ENCODE results near the gene DAGLA. TPM values are rescaled to one million over a fixed set of nuclear protein-coding genes. Genes with fewer than 3 reads are reported as not detected.

DAGLA gene
- total RNA-seq, 1 experiment from 2014 or later: 10.1 TPM

- Histone ChIP-seq H3K27ac (no peak overlapping the region), H4K20me1 (ENCODE audit: insufficient read depth) (0 out of 2 replicates have a peak, but pooled peaks cover 6% of the 10 kb centered on the region), H3K79me2 (ENCODE audit: low read depth) (no peaks in the 10 kb centered on the region), H3F3A (ENCODE audit: insufficient read depth, low read depth) (no peaks in the 10 kb centered on the region; the same call in 1 of the 2 replicates), H3K4me2 (no peak overlapping the region), H3K4me3 (no peak overlapping the region), H3K4me1 (replicated peaks; ENCODE audit: insufficient read depth) (no peaks in the 10 kb centered on the region), H3K36me3 (ENCODE audit: low read depth) (no peaks in the 10 kb centered on the region), H3K9me3 (ENCODE audit: insufficient read depth, low read depth) (no peaks in the 10 kb centered on the region), H3K9me2 (ENCODE audit: insufficient read depth) (no peaks in the 10 kb centered on the region), H3K27me3 (ENCODE audit: insufficient read depth, low read depth) (no peaks in the 10 kb centered on the region), H2AFZ (no peak overlapping the region)
- DNase-seq: no peak
- no TSS peak for BruUV-seq (replicated peaks)
- TF ChIP-seq, protein P1, sequence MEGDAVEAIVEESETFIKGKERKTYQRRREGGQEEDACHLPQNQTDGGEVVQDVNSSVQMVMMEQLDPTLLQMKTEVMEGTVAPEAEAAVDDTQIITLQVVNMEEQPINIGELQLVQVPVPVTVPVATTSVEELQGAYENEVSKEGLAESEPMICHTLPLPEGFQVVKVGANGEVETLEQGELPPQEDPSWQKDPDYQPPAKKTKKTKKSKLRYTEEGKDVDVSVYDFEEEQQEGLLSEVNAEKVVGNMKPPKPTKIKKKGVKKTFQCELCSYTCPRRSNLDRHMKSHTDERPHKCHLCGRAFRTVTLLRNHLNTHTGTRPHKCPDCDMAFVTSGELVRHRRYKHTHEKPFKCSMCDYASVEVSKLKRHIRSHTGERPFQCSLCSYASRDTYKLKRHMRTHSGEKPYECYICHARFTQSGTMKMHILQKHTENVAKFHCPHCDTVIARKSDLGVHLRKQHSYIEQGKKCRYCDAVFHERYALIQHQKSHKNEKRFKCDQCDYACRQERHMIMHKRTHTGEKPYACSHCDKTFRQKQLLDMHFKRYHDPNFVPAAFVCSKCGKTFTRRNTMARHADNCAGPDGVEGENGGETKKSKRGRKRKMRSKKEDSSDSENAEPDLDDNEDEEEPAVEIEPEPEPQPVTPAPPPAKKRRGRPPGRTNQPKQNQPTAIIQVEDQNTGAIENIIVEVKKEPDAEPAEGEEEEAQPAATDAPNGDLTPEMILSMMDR (conservative IDR thresholded peaks at IDR 0.05): no peak
- TF ChIP-seq EZH2 (IDR thresholded peaks at IDR 0.05; ENCODE audit: low read depth): no peak
- intact Hi-C loops (cut with micrococcal nuclease; ENCODE audit: unreplicated experiment): no loop called here
- ChIA-PET POLR2A (ENCODE audit: unreplicated experiment) (interaction anchor here (0.7 kb wide), 1 partner anchor 21 kb away, joined by 17 read pairs; no protein-coding TSS in a partner anchor), CTCF (interaction anchor here (0.6 to 1.6 kb wide), 2 partner anchors 13 to 233 kb away, joined by 3 to 19 read pairs; no protein-coding TSS in a partner anchor)
Measured at GRCh38 chr11:61720597-61720996, 40.4 kb downstream of the DAGLA start.

- H3K79me2 ChIP-seq (ENCODE audit: low read depth): no peaks in the 10 kb centered on the region
- H3K4me3 ChIP-seq: no peak overlapping the region
- CTCF ChIA-PET: no interaction called here
- H3K9me3 ChIP-seq (ENCODE audit: insufficient read depth, low read depth): no peaks in the 10 kb centered on the region
- no peak overlapping the region for H3K4me2 ChIP-seq
- H3K9me2 ChIP-seq (ENCODE audit: insufficient read depth): no peaks in the 10 kb centered on the region
- intact Hi-C loops (cut with micrococcal nuclease; ENCODE audit: unreplicated experiment): no loop called here
- TF ChIP-seq, protein P1 (conservative IDR thresholded peaks at IDR 0.05): no peak
- no peak for TF ChIP-seq EZH2 (IDR thresholded peaks at IDR 0.05; ENCODE audit: low read depth)
- H4K20me1 ChIP-seq (ENCODE audit: insufficient read depth): no peaks in the 10 kb centered on the region
- POLR2A ChIA-PET (ENCODE audit: unreplicated experiment): interaction anchor here (0.7 kb wide), 1 partner anchor 20 kb away, joined by 5 read pairs; no protein-coding TSS in a partner anchor
- no peaks in the 10 kb centered on the region for H3K36me3 ChIP-seq (ENCODE audit: low read depth)
- BruUV-seq (replicated peaks): no TSS peak
- H3F3A ChIP-seq (ENCODE audit: insufficient read depth, low read depth): peaks cover 9% of the 10 kb centered on the region; the same call in 1 of the 2 replicates
- H3K27ac ChIP-seq: no peak overlapping the region
- no peaks in the 10 kb centered on the region for H3K27me3 ChIP-seq (ENCODE audit: insufficient read depth, low read depth)
- H2AFZ ChIP-seq: no peak overlapping the region
- DNase-seq: no peak
- peaks cover 26% of the 10 kb centered on the region for H3K4me1 ChIP-seq (replicated peaks; ENCODE audit: insufficient read depth)
Measured at GRCh38 chr11:61724437-61724836, 44.2 kb downstream of the DAGLA start.

DNA sequence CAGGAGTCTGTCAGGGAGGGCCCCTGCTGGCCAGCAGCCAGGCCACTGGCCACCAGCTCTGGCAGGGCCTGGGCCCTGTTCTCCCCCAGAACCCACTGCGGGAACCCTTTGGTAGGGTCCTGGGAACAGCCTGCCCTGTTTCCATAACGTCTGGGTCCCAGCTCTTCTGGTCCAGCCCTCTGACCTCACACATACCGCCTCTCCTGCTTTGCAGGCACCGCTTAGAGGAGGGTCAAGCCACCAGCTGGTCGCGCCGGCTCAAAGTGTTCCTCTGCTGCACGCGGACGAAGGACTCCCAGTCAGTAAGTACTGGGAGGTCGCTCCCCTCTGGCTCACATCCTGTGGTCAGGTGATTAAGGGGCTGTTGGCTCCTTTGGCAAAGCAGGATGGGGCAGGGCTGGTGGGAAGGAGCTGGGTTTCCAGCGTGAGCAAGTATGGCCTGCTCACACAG, 45.6 kb downstream of the DAGLA start:
- Histone ChIP-seq H3K4me1 (replicated peaks; ENCODE audit: insufficient read depth) (peaks cover 38% of the 10 kb centered on the region), H3F3A (ENCODE audit: insufficient read depth, low read depth) (peaks cover 20% of the 10 kb centered on the region), H3K79me2 (ENCODE audit: low read depth) (no peaks in the 10 kb centered on the region), H3K36me3 (ENCODE audit: low read depth) (no peaks in the 10 kb centered on the region), H3K9me2 (ENCODE audit: insufficient read depth) (no peaks in the 10 kb centered on the region), H3K27me3 (ENCODE audit: insufficient read depth, low read depth) (no peaks in the 10 kb centered on the region), H3K4me3 (no peak overlapping the region), H3K9me3 (ENCODE audit: insufficient read depth, low read depth) (no peaks in the 10 kb centered on the region), H4K20me1 (ENCODE audit: insufficient read depth) (no peaks in the 10 kb centered on the region), H3K27ac (no peak overlapping the region), H3K4me2 (no peak overlapping the region), H2AFZ (no peak overlapping the region)
- ChIA-PET POLR2A (ENCODE audit: unreplicated experiment) (no interaction called here), CTCF (interaction anchor here (0.5 kb wide), 1 partner anchor 535 kb away, joined by 3 read pairs; no protein-coding TSS in a partner anchor)
- TF ChIP-seq EZH2 (IDR thresholded peaks at IDR 0.05; ENCODE audit: low read depth): no peak
- TF ChIP-seq, protein P1 (conservative IDR thresholded peaks at IDR 0.05): no peak
- intact Hi-C loops (cut with micrococcal nuclease; ENCODE audit: unreplicated experiment): no loop called here
- BruUV-seq (replicated peaks): no TSS peak
- DNase-seq: no peak

Data from PC-9 (cell line).